ENCODE data around the gene SNX13.

The SNX13 gene

DNA sequence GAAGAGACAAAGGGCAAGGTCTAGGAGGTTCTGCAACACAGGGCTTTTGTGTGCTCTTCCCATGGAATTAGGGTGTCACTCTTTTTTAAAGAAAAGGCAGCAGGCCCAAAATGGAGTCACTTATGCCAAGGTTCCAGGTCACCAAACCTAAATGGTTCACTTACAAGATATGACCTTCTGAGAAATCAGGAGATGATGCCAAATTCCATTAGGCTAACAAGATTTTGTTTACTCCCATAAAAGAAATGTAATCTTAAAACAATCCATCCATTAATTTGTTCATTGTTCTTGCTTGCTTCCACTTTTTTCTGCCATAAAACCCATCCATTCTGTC is 158.1 kb downstream of the SNX13 start:
- Histone ChIP-seq H3K9ac (ENCODE audit: low read length) (no peak overlapping the region), H3K4me3 (ENCODE audit: low read length) (no peak overlapping the region), H3K27me3 (ENCODE audit: control insufficient read depth, insufficient read depth, low read length) (no peaks in the 10 kb centered on the region), H3K4me1 (ENCODE audit: control insufficient read depth, insufficient read depth, low read length) (peaks cover 8% of the 10 kb centered on the region), H3K36me3 (ENCODE audit: control insufficient read depth, insufficient read depth, low read length) (no peaks in the 10 kb centered on the region), H3K9me3 (ENCODE audit: control insufficient read depth, low read length) (no peaks in the 10 kb centered on the region)

DNA sequence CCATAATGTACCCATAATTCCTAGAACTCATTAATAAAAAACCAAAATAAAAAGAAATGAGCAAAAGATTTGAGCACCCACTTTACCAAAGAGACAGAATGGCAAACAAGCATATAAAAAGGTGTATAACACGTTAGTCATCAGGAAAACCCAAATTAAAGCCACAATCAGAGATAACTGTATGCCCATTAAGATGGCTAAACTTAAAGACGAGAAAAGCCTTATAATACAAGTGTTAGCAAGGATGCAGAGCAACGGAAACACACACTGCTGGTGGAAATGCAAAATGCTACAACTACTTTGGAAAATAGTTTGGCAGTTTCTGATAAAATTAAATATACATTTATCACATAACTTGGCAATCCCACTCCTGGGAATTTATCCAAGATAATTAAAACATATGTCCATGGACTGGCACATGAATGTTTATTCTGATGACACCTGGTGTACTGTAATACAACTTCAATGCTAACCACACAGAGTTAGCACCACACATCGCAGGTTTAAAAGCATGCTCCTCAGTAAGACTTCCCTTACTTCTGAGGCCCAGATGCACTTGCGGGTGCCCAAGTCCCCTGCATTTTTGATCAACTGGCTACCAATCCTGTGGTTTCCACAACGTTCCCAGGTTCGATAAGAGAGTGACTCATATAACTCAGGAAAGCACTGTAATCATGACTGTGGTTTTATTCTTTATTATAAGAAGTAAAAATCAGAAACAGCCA is 158.6 kb downstream of the SNX13 start:
- H3K36me3 ChIP-seq (ENCODE audit: control insufficient read depth, insufficient read depth, low read length): no peaks in the 10 kb centered on the region
- no peaks in the 10 kb centered on the region for H3K27me3 ChIP-seq (ENCODE audit: control insufficient read depth, insufficient read depth, low read length)
- peaks cover 8% of the 10 kb centered on the region for H3K4me1 ChIP-seq (ENCODE audit: control insufficient read depth, insufficient read depth, low read length)
- no peaks in the 10 kb centered on the region for H3K9me3 ChIP-seq (ENCODE audit: control insufficient read depth, low read length)
- no peak overlapping the region for H3K9ac ChIP-seq (ENCODE audit: low read length)
- H3K4me3 ChIP-seq (ENCODE audit: low read length): no peak overlapping the region

DNA sequence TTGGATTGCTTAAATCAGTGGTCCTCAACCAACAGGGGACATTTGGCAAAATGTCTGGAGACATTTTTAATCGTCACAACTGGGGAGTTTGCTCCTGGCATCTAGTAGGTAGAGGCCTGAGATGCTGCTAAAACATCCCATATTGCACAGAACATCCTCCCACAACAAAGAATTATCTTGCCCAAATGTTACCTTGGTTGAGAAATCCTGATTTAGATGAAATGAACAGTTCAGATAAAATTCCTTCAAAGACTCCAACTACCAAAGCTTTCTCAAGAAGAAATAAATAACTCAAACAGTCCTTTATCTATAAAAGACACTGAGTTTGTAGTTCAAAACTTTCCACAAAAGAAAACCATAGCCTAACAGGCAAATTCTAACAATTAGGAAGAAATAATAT is 160.9 kb downstream of the SNX13 start:
- no peaks in the 10 kb centered on the region for H3K27me3 ChIP-seq (ENCODE audit: control insufficient read depth, insufficient read depth, low read length)
- no peaks in the 10 kb centered on the region for H3K36me3 ChIP-seq (ENCODE audit: control insufficient read depth, insufficient read depth, low read length)
- H3K4me3 ChIP-seq (ENCODE audit: low read length): no peak overlapping the region
- H3K9me3 ChIP-seq (ENCODE audit: control insufficient read depth, low read length): no peaks in the 10 kb centered on the region
- no peak overlapping the region for H3K9ac ChIP-seq (ENCODE audit: low read length)
- peaks cover 8% of the 10 kb centered on the region for H3K4me1 ChIP-seq (ENCODE audit: control insufficient read depth, insufficient read depth, low read length)

DNA sequence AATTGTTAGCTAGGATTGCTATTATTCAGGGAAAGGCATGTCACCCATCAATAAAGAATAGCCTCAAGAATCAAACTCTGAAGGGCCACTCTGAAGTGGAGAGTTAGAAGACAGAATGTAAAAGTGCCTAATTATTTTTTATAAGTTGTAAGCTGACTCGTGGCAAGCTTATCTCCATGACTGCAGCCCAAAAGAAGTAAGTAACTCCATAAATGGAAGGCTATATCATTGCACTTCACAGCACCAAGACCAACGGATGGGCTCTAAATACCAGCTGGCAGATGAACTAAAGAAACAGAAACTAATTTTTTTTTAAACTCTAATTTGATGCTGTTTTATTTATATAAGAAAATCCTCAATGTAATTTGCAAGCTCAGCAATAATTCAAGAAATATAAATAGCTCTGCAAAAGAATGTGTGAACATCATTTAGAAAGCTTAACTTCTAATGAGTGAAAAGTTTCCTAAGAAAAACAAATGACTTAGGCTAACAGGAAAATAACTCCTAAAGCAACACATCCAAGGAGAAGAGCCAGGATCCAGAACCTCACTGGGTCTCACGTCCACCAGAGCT is 165.5 kb downstream of the SNX13 start:
- H3K27me3 ChIP-seq (ENCODE audit: control insufficient read depth, insufficient read depth, low read length): no peaks in the 10 kb centered on the region
- H3K4me3 ChIP-seq (ENCODE audit: low read length): no peak overlapping the region
- H3K4me1 ChIP-seq (ENCODE audit: control insufficient read depth, insufficient read depth, low read length): peaks cover 6% of the 10 kb centered on the region
- no peaks in the 10 kb centered on the region for H3K36me3 ChIP-seq (ENCODE audit: control insufficient read depth, insufficient read depth, low read length)
- H3K9me3 ChIP-seq (ENCODE audit: control insufficient read depth, low read length): no peaks in the 10 kb centered on the region
- no peak overlapping the region for H3K9ac ChIP-seq (ENCODE audit: low read length)

DNA sequence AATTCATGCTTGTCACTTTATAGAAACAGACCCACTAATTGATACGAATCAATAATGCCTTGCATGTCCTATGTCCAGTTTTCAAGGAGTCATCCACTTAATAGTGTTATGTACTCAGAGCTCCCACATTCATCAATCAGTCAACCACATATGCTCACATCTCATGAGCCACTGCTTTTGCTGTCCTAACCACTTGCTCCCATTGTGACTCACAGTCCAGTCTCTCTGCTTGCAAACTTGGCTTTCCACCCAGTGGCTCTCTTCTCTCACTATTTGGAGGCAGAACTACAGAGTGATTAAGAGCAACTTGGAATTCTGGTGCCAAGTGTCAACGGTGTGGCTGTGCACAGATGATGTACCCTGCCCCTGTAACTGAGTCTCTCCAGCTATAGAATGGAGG is 166.0 kb downstream of the SNX13 start:
- Histone ChIP-seq H3K4me3 (ENCODE audit: low read length) (no peak overlapping the region), H3K27me3 (ENCODE audit: control insufficient read depth, insufficient read depth, low read length) (no peaks in the 10 kb centered on the region), H3K4me1 (ENCODE audit: control insufficient read depth, insufficient read depth, low read length) (peaks cover 6% of the 10 kb centered on the region), H3K36me3 (ENCODE audit: control insufficient read depth, insufficient read depth, low read length) (no peaks in the 10 kb centered on the region), H3K9ac (ENCODE audit: low read length) (no peak overlapping the region), H3K9me3 (ENCODE audit: control insufficient read depth, low read length) (no peaks in the 10 kb centered on the region)

DNA sequence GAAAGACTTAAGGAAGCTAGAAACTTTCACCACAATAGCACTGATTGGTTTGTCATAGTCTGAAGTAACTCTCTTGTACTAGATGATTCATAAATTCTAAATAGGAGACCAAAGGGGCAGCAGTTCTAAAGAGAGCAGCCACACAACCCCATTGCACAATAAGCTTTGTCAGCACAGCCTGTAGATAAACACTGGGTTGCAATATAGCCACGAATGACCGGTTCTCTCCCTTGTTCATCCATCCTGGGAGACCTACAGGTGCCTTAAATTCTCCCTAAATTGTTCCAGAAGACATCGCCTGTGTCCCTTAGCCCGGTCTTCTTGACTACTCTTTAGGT is 167.0 kb downstream of the SNX13 start:
- H3K9me3 ChIP-seq (ENCODE audit: control insufficient read depth, low read length): no peaks in the 10 kb centered on the region
- H3K36me3 ChIP-seq (ENCODE audit: control insufficient read depth, insufficient read depth, low read length): no peaks in the 10 kb centered on the region
- no peaks in the 10 kb centered on the region for H3K27me3 ChIP-seq (ENCODE audit: control insufficient read depth, insufficient read depth, low read length)
- H3K4me1 ChIP-seq (ENCODE audit: control insufficient read depth, insufficient read depth, low read length): peaks cover 6% of the 10 kb centered on the region
- no peak overlapping the region for H3K4me3 ChIP-seq (ENCODE audit: low read length)
- H3K9ac ChIP-seq (ENCODE audit: low read length): no peak overlapping the region

DNA sequence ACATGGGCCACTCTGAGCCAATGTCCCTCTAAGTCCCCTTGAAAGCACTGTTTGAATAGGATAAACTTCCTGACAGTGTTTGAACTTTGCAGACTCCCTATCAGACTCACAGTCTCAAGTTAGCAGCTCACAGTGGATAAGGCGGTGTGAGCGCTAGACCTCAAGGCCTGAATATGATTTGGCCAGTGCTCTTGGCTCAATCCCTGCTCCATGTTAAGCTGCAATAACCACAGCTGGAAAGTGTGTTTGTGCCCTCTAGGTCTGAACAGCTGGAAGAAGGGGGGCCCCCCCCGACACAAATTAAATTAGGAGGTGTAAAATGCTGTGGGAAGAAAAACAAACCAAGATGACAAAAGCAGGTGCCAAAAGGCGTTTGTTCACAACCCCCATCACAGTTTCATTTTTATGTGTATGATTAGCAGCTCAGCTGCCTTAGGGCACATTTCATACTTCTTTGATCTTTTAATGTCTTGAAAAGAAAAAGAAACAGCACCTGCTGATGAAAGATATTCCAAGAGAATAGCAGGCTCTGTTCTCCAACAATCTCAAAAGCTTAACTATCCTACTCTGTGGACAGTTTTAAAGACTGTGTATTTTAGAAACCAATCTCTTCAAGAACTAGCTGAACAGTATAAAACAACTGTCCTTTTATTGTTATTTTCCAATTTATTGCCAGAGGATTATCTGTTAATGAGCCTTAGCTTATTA is 167.6 kb downstream of the SNX13 start:
- no peaks in the 10 kb centered on the region for H3K27me3 ChIP-seq (ENCODE audit: control insufficient read depth, insufficient read depth, low read length)
- no peaks in the 10 kb centered on the region for H3K36me3 ChIP-seq (ENCODE audit: control insufficient read depth, insufficient read depth, low read length)
- peaks cover 6% of the 10 kb centered on the region for H3K4me1 ChIP-seq (ENCODE audit: control insufficient read depth, insufficient read depth, low read length)
- no peaks in the 10 kb centered on the region for H3K9me3 ChIP-seq (ENCODE audit: control insufficient read depth, low read length)
- H3K4me3 ChIP-seq (ENCODE audit: low read length): no peak overlapping the region
- H3K9ac ChIP-seq (ENCODE audit: low read length): no peak overlapping the region

DNA sequence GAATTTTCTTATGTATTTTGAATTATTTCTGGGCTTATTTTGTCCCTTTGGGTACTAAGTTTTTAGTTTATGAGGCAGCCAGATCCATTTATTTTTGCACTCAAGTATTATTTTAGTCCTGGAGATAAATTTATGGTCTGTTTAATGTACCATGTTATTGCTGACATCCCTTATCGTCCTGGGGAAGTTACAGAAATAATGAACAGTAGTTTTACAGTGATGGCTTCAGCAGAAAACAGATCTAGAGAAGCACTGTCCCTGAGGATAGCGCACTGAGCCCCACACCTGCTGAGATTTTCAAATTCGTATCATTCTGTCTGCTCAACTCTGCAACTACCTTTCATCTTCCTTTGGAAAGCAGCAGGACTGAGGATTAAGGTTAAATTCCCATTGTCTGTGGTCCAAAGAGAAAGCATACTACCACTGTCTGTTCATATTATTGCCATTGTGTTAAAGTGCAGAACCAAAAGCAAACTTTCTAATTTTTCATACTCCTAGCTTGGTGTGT is 168.3 kb downstream of the SNX13 start:
- Histone ChIP-seq H3K9ac (ENCODE audit: low read length) (no peak overlapping the region), H3K9me3 (ENCODE audit: control insufficient read depth, low read length) (no peaks in the 10 kb centered on the region), H3K36me3 (ENCODE audit: control insufficient read depth, insufficient read depth, low read length) (no peaks in the 10 kb centered on the region), H3K27me3 (ENCODE audit: control insufficient read depth, insufficient read depth, low read length) (no peaks in the 10 kb centered on the region), H3K4me1 (ENCODE audit: control insufficient read depth, insufficient read depth, low read length) (peaks cover 6% of the 10 kb centered on the region), H3K4me3 (ENCODE audit: low read length) (no peak overlapping the region)

DNA sequence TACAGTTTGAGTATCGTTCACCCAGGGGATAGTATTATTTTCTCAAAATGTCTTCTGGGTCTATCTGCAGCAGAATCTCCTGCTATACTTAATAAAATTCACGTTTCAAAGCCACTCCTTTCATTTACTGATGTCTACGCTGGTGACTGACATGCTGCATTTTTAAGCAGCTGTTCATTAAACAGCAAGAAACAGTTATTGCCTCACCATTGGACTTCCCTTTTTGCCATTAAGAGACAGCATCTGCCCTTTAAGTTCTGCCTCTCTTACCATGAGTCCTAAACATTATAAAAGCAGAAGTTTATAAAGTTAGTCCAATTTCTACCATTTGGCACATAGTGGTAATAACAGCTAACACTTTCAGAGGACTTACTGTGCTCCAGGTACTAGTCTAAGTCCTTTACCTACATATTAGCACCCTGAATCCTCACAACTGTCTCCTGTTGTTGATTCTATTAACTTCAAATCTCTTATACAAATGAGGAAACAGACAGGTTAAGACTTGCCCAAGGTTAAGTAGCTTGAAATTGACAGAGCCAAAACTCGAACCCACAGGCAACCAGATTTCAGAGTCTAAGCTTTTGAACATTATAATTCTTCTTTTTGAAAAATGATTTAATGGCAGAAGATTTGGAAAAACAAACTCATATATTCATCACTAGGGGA is 169.5 kb downstream of the SNX13 start:
- H3K4me1 ChIP-seq (ENCODE audit: control insufficient read depth, insufficient read depth, low read length): peaks cover 6% of the 10 kb centered on the region
- no peaks in the 10 kb centered on the region for H3K27me3 ChIP-seq (ENCODE audit: control insufficient read depth, insufficient read depth, low read length)
- no peaks in the 10 kb centered on the region for H3K36me3 ChIP-seq (ENCODE audit: control insufficient read depth, insufficient read depth, low read length)
- no peak overlapping the region for H3K9ac ChIP-seq (ENCODE audit: low read length)
- no peak overlapping the region for H3K4me3 ChIP-seq (ENCODE audit: low read length)
- no peaks in the 10 kb centered on the region for H3K9me3 ChIP-seq (ENCODE audit: control insufficient read depth, low read length)

DNA sequence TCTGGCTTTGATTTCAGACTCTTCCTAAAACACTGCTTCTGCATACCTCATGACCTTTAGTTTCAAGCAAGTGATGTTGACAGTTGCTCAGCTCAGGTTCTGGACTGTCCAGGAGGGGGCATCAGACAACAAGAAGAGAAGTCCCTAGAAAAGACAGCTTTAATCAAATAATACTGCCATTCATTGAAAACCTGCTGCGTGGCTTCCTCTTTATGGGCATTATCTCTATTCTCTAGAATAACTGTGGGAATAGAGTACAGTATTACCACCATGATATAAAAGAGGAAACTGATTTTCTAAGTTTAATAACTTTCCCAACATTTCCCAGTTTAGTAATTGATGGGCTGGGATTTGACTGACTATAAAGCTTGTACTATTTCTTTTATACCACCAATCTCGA is 170.4 kb downstream of the SNX13 start:
- Histone ChIP-seq H3K27me3 (ENCODE audit: control insufficient read depth, insufficient read depth, low read length) (no peaks in the 10 kb centered on the region), H3K9me3 (ENCODE audit: control insufficient read depth, low read length) (no peaks in the 10 kb centered on the region), H3K4me1 (ENCODE audit: control insufficient read depth, insufficient read depth, low read length) (peaks cover 6% of the 10 kb centered on the region), H3K36me3 (ENCODE audit: control insufficient read depth, insufficient read depth, low read length) (no peaks in the 10 kb centered on the region), H3K9ac (ENCODE audit: low read length) (no peak overlapping the region), H3K4me3 (ENCODE audit: low read length) (no peak overlapping the region)

DNA sequence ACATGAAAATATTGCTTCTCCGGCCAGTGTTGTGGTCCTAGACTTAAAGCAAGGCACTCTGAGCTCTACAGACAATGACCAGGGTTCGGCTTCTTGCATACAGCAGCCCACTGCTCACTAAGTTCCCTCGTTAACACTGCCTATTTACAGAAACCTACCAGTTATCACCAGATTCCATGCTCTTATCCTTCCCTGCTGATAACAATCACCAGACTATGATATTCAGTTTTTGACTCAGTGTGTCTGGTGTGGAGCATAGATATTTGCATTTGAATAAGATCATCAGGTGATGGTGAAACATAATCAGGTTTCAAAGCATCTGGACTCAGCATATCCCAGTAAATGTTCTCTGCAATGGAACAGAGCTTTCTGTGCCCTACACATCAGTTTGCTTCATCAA is 182.3 kb downstream of the SNX13 start:
- no peaks in the 10 kb centered on the region for H3K36me3 ChIP-seq (ENCODE audit: control insufficient read depth, insufficient read depth, low read length)
- no peaks in the 10 kb centered on the region for H3K27me3 ChIP-seq (ENCODE audit: control insufficient read depth, insufficient read depth, low read length)
- H3K4me3 ChIP-seq (ENCODE audit: low read length): no peak overlapping the region
- H3K4me1 ChIP-seq (ENCODE audit: control insufficient read depth, insufficient read depth, low read length): no peaks in the 10 kb centered on the region
- no peak overlapping the region for H3K9ac ChIP-seq (ENCODE audit: low read length)
- no peaks in the 10 kb centered on the region for H3K9me3 ChIP-seq (ENCODE audit: control insufficient read depth, low read length)

DNA sequence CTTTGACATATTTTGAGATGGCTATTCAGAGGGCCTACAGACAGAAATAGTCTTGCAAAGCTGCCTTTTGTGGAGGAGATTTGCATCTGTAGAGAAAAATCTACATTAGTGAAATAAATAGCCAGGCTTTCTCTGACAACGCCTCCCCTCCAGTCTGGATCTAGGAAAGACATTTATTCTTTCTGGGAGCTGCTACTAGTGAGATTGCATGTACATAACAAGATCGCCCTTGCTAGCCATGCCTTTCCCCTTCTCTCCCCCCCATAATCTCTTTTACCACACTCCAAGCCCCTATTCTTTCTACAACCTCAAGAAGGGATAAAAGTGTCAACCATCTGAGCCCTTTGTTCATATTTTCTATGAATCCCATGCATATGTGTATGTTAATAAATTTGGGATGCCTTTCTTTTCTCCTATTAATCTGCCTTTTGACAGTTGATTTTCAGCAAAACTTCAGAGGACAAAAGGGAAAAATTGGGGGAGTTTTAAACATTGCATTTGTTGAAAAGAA is 194.2 kb downstream of the SNX13 start:
- H3K4me1 ChIP-seq (ENCODE audit: control insufficient read depth, insufficient read depth, low read length): no peaks in the 10 kb centered on the region
- no peaks in the 10 kb centered on the region for H3K9me3 ChIP-seq (ENCODE audit: control insufficient read depth, low read length)
- no peaks in the 10 kb centered on the region for H3K36me3 ChIP-seq (ENCODE audit: control insufficient read depth, insufficient read depth, low read length)
- no peak overlapping the region for H3K4me3 ChIP-seq (ENCODE audit: low read length)
- H3K27me3 ChIP-seq (ENCODE audit: control insufficient read depth, insufficient read depth, low read length): no peaks in the 10 kb centered on the region
- H3K9ac ChIP-seq (ENCODE audit: low read length): no peak overlapping the region

Data from mucosa of stomach (tissue), 1 donor.